ENCODE measurements around the gene ZNF775. TPM values are rescaled to one million over a fixed set of nuclear protein-coding genes. Genes with fewer than 3 reads are reported as not detected.
A peak's percentile ranks its signal among the peaks of the same experiment; 100 is the strongest.

ZNF775 gene
- total RNA-seq, 2 experiments from 2014 or later = 4.7 to 4.9 TPM

GRCh38 chr7:150375662-150376521, 3.2 kb upstream of the ZNF775 start:
- peak; percentile 37 for ATAC-seq
- POLR2A ChIA-PET = interaction anchor here (0.6 kb wide), 1 partner anchor 1039 kb away, joined by 3 read pairs; no protein-coding TSS in a partner anchor
- H3K27ac Mint-ChIP-seq = peak overlapping the region; percentile 84
- CTCF ChIA-PET = no interaction called here
- DNase-seq = peak; percentile 78
- intact Hi-C loops (cut with micrococcal nuclease) = no loop called here
- peaks cover 62% of the 10 kb centered on the region for H3K4me1 Mint-ChIP-seq (ENCODE audit: low read depth)
- no peaks in the 10 kb centered on the region for H3K27me3 Mint-ChIP-seq
- peaks cover 23% of the 10 kb centered on the region for H3K36me3 Mint-ChIP-seq (ENCODE audit: low read depth)
- no peak for TF ChIP-seq CTCF (IDR thresholded peaks at IDR 0.05)
- peak overlapping the region; percentile 8 for H3K4me3 Mint-ChIP-seq
- H3K9me3 Mint-ChIP-seq = no peaks in the 10 kb centered on the region

GRCh38 chr7:150376560-150376959, 2.6 kb upstream of the ZNF775 start:
- no peaks in the 10 kb centered on the region for H3K27me3 Mint-ChIP-seq
- ATAC-seq (no peak), DNase-seq (no peak)
- H3K27ac Mint-ChIP-seq = peak overlapping the region; percentile 84
- H3K9me3 Mint-ChIP-seq = no peaks in the 10 kb centered on the region
- peak overlapping the region; percentile 8 for H3K4me3 Mint-ChIP-seq
- ChIA-PET POLR2A (no interaction called here), CTCF (no interaction called here)
- H3K4me1 Mint-ChIP-seq (ENCODE audit: low read depth) = peaks cover 62% of the 10 kb centered on the region
- TF ChIP-seq CTCF (IDR thresholded peaks at IDR 0.05) = no peak
- peaks cover 22% of the 10 kb centered on the region for H3K36me3 Mint-ChIP-seq (ENCODE audit: low read depth)
- intact Hi-C loops (cut with micrococcal nuclease) = no loop called here

GRCh38 chr7:150377196-150377595, 1.9 kb upstream of the ZNF775 start:
- intact Hi-C loops (cut with micrococcal nuclease) = no loop called here
- H3K27ac Mint-ChIP-seq = peak overlapping the region; percentile 57
- no peak for TF ChIP-seq CTCF (IDR thresholded peaks at IDR 0.05)
- H3K4me3 Mint-ChIP-seq = no peak overlapping the region
- ChIA-PET POLR2A (interaction anchor here (0.7 to 2.3 kb wide), 5 partner anchors 9 to 29 kb away, joined by 3 to 26 read pairs (median 8); partner anchors contain the start of gene REPIN1), CTCF (interaction anchor here (0.9 to 2.2 kb wide), 3 partner anchors 8 to 45 kb away, joined by 3 to 7 read pairs (median 4); partner anchors contain the start of gene REPIN1)
- H3K27me3 Mint-ChIP-seq = no peaks in the 10 kb centered on the region
- no peaks in the 10 kb centered on the region for H3K9me3 Mint-ChIP-seq
- peaks cover 22% of the 10 kb centered on the region for H3K36me3 Mint-ChIP-seq (ENCODE audit: low read depth)
- DNase-seq (no peak), ATAC-seq (no peak)
- peaks cover 62% of the 10 kb centered on the region for H3K4me1 Mint-ChIP-seq (ENCODE audit: low read depth)

- POLR2A ChIA-PET = interaction anchor here (0.7 to 2.3 kb wide), 5 partner anchors 9 to 29 kb away, joined by 3 to 26 read pairs (median 8); partner anchors contain the start of gene REPIN1
- intact Hi-C loops (cut with micrococcal nuclease) = no loop called here
- no peaks in the 10 kb centered on the region for H3K27me3 Mint-ChIP-seq
- no peak for DNase-seq
- peaks cover 60% of the 10 kb centered on the region for H3K4me1 Mint-ChIP-seq (ENCODE audit: low read depth)
- no peaks in the 10 kb centered on the region for H3K9me3 Mint-ChIP-seq
- ATAC-seq = no peak
- CTCF ChIA-PET = interaction anchor here (0.9 to 2.2 kb wide), 6 partner anchors 9 to 45 kb away, joined by 3 to 10 read pairs (median 4); partner anchors contain the start of gene REPIN1
- peak overlapping the region; percentile 73 for H3K4me3 Mint-ChIP-seq
- H3K36me3 Mint-ChIP-seq (ENCODE audit: low read depth) = peaks cover 17% of the 10 kb centered on the region
- TF ChIP-seq CTCF (IDR thresholded peaks at IDR 0.05) = no peak
- H3K27ac Mint-ChIP-seq = peak overlapping the region; percentile 57
Observed at GRCh38 chr7:150377635-150378034, 1.5 kb upstream of the ZNF775 start.
